Measurements from ENCODE around the gene NCK2. TPM values are rescaled to one million over a fixed set of nuclear protein-coding genes. Genes with fewer than 3 reads are reported as not detected.

The NCK2 gene
- total and polyA plus RNA-seq, 2 experiments from 2014 or later, result 72.6 to 100 TPM

DNA sequence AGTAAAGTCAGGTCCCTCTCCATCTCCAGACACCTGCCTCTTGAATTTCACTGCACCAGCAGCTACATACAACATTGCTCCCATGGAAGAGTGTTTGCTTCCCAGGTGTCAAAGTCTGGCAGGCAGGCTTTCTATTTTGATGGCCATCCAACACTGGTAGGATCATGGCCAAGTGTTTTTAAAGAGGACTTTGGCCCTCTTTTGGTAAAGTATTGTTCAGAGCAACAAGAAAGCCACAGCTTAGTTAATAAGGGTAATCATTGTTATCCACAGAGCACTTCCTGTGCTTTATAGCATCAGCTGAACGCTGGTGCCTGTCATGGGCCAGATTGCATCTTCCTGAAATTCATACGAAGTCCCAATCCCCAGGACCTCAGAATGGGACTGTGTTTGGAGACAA is 133.2 kb downstream of the NCK2 start:
- peaks cover 9% of the 10 kb centered on the region for H3K4me1 ChIP-seq (ENCODE audit: insufficient read depth)
- no peaks in the 10 kb centered on the region for H3K27me3 ChIP-seq
- H3K9me3 ChIP-seq (ENCODE audit: low read depth), result no peaks in the 10 kb centered on the region
- no peak overlapping the region for H3K4me3 ChIP-seq
- H2AFZ ChIP-seq, result no peak overlapping the region
- no peak overlapping the region for H3K4me2 ChIP-seq
- H3K27ac ChIP-seq, result no peak overlapping the region
- TF ChIP-seq EZH2phosphoT487 (IDR thresholded peaks at IDR 0.05; ENCODE audit: low read depth, severe bottlenecking, unreplicated experiment) (no peak), EZH2 (IDR thresholded peaks at IDR 0.05; ENCODE audit: borderline replicate concordance) (no peak), CTCF (IDR thresholded peaks at IDR 0.05; ENCODE audit: poor library complexity) (no peak)
- no peaks in the 10 kb centered on the region for H3K36me3 ChIP-seq (replicated peaks; ENCODE audit: insufficient read depth, low read depth)
- WGBS (ENCODE audit: low lambda C conversion rate, missing lambda C conversion rate), result 58% methylated on average over 2 of the region's 2 CpGs
- H4K20me1 ChIP-seq (ENCODE audit: insufficient read depth, poor library complexity, severe bottlenecking), result peaks cover 18% of the 10 kb centered on the region
- DNase-seq (ENCODE audit: low spot score), result no peak
- no peaks in the 10 kb centered on the region for H3K9me2 ChIP-seq (replicated peaks; ENCODE audit: insufficient read depth)
- H3K79me2 ChIP-seq, result peaks cover 93% of the 10 kb centered on the region

GRCh38 chr2:105879106-105879802 is 134.5 kb downstream of the NCK2 start:
- H3K79me2 ChIP-seq, result peaks cover 93% of the 10 kb centered on the region
- H3K4me1 ChIP-seq (ENCODE audit: insufficient read depth), result no peaks in the 10 kb centered on the region
- H3K9me2 ChIP-seq (replicated peaks; ENCODE audit: insufficient read depth), result no peaks in the 10 kb centered on the region
- H3K4me2 ChIP-seq, result no peak overlapping the region
- H3K36me3 ChIP-seq (replicated peaks; ENCODE audit: insufficient read depth, low read depth), result no peaks in the 10 kb centered on the region
- no peak overlapping the region for H2AFZ ChIP-seq
- no peak for DNase-seq (ENCODE audit: low spot score)
- H3K4me3 ChIP-seq, result no peak overlapping the region
- TF ChIP-seq EZH2 (IDR thresholded peaks at IDR 0.05; ENCODE audit: borderline replicate concordance), result no peak
- no peak for TF ChIP-seq CTCF (IDR thresholded peaks at IDR 0.05; ENCODE audit: poor library complexity)
- TF ChIP-seq EZH2phosphoT487 (IDR thresholded peaks at IDR 0.05; ENCODE audit: low read depth, severe bottlenecking, unreplicated experiment), result no peak
- 93% methylated on average over 15 of the region's 15 CpGs for WGBS (ENCODE audit: low lambda C conversion rate, missing lambda C conversion rate)
- no peaks in the 10 kb centered on the region for H3K27me3 ChIP-seq
- no peak overlapping the region for H3K27ac ChIP-seq
- H4K20me1 ChIP-seq (ENCODE audit: insufficient read depth, poor library complexity, severe bottlenecking), result peaks cover 20% of the 10 kb centered on the region
- no peaks in the 10 kb centered on the region for H3K9me3 ChIP-seq (ENCODE audit: low read depth)

- 96% methylated on average over 6 of the region's 6 CpGs for WGBS (ENCODE audit: low lambda C conversion rate, missing lambda C conversion rate)
- no peak for DNase-seq (ENCODE audit: low spot score)
- Histone ChIP-seq H3K27me3 (no peaks in the 10 kb centered on the region), H3K27ac (no peak overlapping the region), H3K4me3 (no peak overlapping the region), H3K36me3 (replicated peaks; ENCODE audit: insufficient read depth, low read depth) (no peaks in the 10 kb centered on the region), H4K20me1 (ENCODE audit: insufficient read depth, poor library complexity, severe bottlenecking) (peaks cover 25% of the 10 kb centered on the region), H3K4me1 (ENCODE audit: insufficient read depth) (no peaks in the 10 kb centered on the region), H2AFZ (no peak overlapping the region), H3K79me2 (peaks cover 93% of the 10 kb centered on the region), H3K4me2 (no peak overlapping the region), H3K9me2 (replicated peaks; ENCODE audit: insufficient read depth) (no peaks in the 10 kb centered on the region), H3K9me3 (ENCODE audit: low read depth) (no peaks in the 10 kb centered on the region)
- TF ChIP-seq CTCF (IDR thresholded peaks at IDR 0.05; ENCODE audit: poor library complexity) (no peak), EZH2phosphoT487 (IDR thresholded peaks at IDR 0.05; ENCODE audit: low read depth, severe bottlenecking, unreplicated experiment) (no peak), EZH2 (IDR thresholded peaks at IDR 0.05; ENCODE audit: borderline replicate concordance) (no peak)
These were observed 135.1 kb downstream of the NCK2 start for GRCh38 chr2:105879803-105880300.
